SU-DHL-6 (cell line): ENCODE results near the gene BPIFB3.

ENCODE experiments used
- CTCF ChIP-seq: fragments of 200-600 bp; sonication (generic); IDR thresholded peaks from one replicate; pipeline ENCODE4 v1.5.1; 2017; ENCODE audit warnings: antibody characterized with exemption, mild to moderate bottlenecking, low read length, moderate library complexity; ENCODE audit not compliant: insufficient read depth, poor library complexity, severe bottlenecking
- EZH2phosphoT487 ChIP-seq: fragments of 200-600 bp; sonication (generic), shearing (Covaris generic); conservative IDR thresholded peaks from 2 replicates; pipeline ENCODE4 v1.6.1; 2018; ENCODE audit warnings: mild to moderate bottlenecking, antibody characterized with exemption, low read length, moderate library complexity, mixed read lengths

GRCh38 chr20:33064572-33065287 lies 11.0 kb downstream of the BPIFB3 start:
- TF ChIP-seq CTCF: no peak
- no peak for TF ChIP-seq EZH2phosphoT487
